Chondrocyte (in vitro differentiated cells): ENCODE measurements around the gene KRTAP9-7. TPM values are rescaled to one million over a fixed set of nuclear protein-coding genes. Genes with fewer than 3 reads are reported as not detected.

ENCODE experiments used
- DNase-seq: peaks from one replicate; pipeline ENCODE4 v3.0.0; 2021; ENCODE audit warnings: mixed read lengths, low spot score
- H3K27ac Mint-ChIP-seq: one replicate; pipeline ENCODE4 v1.8.0; 2021; ENCODE audit warnings: mild to moderate bottlenecking, moderate library complexity, mixed read lengths; ENCODE audit not compliant: unreplicated experiment
- H3K27me3 Mint-ChIP-seq: 2 replicates; pipeline ENCODE4 v1.8.0; 2021; ENCODE audit warnings: low read depth, mixed read lengths
- H3K36me3 Mint-ChIP-seq: 2 replicates; pipeline ENCODE4 v1.8.0; 2021; ENCODE audit warnings: low read depth, mixed read lengths
- H3K4me1 Mint-ChIP-seq: 2 replicates; pipeline ENCODE4 v1.8.0; 2021; ENCODE audit warnings: low read depth, mild to moderate bottlenecking, mixed read lengths
- H3K4me3 Mint-ChIP-seq: one replicate; pipeline ENCODE4 v1.8.0; 2021; ENCODE audit warnings: mild to moderate bottlenecking, moderate library complexity, mixed read lengths; ENCODE audit not compliant: unreplicated experiment
- H3K9me3 Mint-ChIP-seq: 2 replicates; pipeline ENCODE4 v1.8.0; 2021; ENCODE audit warnings: low read depth, mixed read lengths
- total RNA-seq: library from RNA; stranded (reverse); gene quantifications from 3 replicates; pipeline ENCODE4 v1.2.1, GENCODE V29; 2021
- TF ChIP-seq, protein P1 (sequence below): fragments of 200-600 bp; sonication (generic); IDR thresholded peaks from 2 replicates; pipeline ENCODE4 v1.5.0; 2021; ENCODE audit warnings: antibody characterized with exemption, mild to moderate bottlenecking, moderate library complexity

KRTAP9-7 gene
- total RNA-seq, 1 donor from 2014 or later, result not detected

- Mint-ChIP-seq H3K27ac (no peak overlapping the region), H3K4me3 (no peak overlapping the region), H3K36me3 (no peaks in the 10 kb centered on the region), H3K4me1 (no peaks in the 10 kb centered on the region), H3K9me3 (peaks cover 3% of the 10 kb centered on the region), H3K27me3 (peaks cover 9% of the 10 kb centered on the region)
- TF ChIP-seq, protein P1, sequence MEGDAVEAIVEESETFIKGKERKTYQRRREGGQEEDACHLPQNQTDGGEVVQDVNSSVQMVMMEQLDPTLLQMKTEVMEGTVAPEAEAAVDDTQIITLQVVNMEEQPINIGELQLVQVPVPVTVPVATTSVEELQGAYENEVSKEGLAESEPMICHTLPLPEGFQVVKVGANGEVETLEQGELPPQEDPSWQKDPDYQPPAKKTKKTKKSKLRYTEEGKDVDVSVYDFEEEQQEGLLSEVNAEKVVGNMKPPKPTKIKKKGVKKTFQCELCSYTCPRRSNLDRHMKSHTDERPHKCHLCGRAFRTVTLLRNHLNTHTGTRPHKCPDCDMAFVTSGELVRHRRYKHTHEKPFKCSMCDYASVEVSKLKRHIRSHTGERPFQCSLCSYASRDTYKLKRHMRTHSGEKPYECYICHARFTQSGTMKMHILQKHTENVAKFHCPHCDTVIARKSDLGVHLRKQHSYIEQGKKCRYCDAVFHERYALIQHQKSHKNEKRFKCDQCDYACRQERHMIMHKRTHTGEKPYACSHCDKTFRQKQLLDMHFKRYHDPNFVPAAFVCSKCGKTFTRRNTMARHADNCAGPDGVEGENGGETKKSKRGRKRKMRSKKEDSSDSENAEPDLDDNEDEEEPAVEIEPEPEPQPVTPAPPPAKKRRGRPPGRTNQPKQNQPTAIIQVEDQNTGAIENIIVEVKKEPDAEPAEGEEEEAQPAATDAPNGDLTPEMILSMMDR, result no peak
- DNase-seq, result no peak
Observed at GRCh38 chr17:41278176-41278955, 2.9 kb downstream of the KRTAP9-7 start.

DNA sequence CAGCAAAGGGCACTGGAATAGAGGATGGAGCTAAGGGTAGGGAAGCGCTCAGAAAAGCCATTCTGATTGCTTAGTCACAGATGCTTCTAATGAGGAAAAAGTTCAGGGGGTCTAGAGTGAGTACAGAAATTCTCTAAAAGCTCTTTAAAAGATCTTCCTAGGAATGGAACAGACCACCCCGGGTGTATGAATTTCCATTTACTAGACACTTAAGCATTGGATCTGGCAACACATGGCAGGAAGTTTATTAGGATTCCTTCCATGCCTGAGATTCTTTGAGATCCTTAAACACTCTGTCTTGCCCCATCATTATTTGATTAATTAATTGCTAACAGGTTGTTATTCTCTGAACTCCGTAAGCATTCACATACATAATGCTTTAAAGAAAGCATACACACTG is 8.5 kb downstream of the KRTAP9-7 start:
- no peak for DNase-seq
- no peaks in the 10 kb centered on the region for H3K36me3 Mint-ChIP-seq

GRCh38 chr17:41284546-41284945 is 9.0 kb downstream of the KRTAP9-7 start:
- H3K9me3 Mint-ChIP-seq, result peaks cover 3% of the 10 kb centered on the region
- H3K27ac Mint-ChIP-seq, result no peak overlapping the region
- DNase-seq, result no peak
- H3K36me3 Mint-ChIP-seq, result no peaks in the 10 kb centered on the region
- H3K4me3 Mint-ChIP-seq, result no peak overlapping the region
- H3K4me1 Mint-ChIP-seq, result peaks cover 13% of the 10 kb centered on the region
- H3K27me3 Mint-ChIP-seq, result no peaks in the 10 kb centered on the region
- TF ChIP-seq, protein P1, result no peak

More for the DNA sequence above, 8.5 kb downstream of the KRTAP9-7 start:
- H3K27ac Mint-ChIP-seq, result no peak overlapping the region
- no peak overlapping the region for H3K4me3 Mint-ChIP-seq
- H3K9me3 Mint-ChIP-seq, result peaks cover 3% of the 10 kb centered on the region
- H3K27me3 Mint-ChIP-seq, result no peaks in the 10 kb centered on the region
- TF ChIP-seq, protein P1, result no peak
- H3K4me1 Mint-ChIP-seq, result peaks cover 13% of the 10 kb centered on the region

DNA sequence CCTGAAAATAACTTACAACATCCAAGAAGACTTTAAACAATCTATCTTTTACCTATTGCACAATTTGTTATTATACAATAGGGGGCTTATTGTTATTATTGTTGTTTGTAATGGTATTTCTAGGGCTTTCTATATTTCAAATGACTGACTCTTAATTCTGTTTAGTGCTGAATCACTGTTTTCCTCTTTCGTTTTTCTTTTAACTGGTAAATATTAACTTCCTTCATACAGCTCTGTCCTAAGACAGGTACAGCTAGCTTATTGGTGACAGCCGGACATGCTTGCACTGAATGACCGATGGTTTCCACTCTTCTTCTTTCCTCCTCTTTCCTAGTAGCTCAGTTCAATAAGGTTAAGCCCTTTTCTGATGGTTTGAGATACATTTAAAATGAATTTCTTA is 11.6 kb downstream of the KRTAP9-7 start:
- H3K4me1 Mint-ChIP-seq, result peaks cover 13% of the 10 kb centered on the region
- no peaks in the 10 kb centered on the region for H3K27me3 Mint-ChIP-seq
- DNase-seq, result no peak
- H3K9me3 Mint-ChIP-seq, result no peaks in the 10 kb centered on the region
- no peak overlapping the region for H3K4me3 Mint-ChIP-seq
- no peaks in the 10 kb centered on the region for H3K36me3 Mint-ChIP-seq
- no peak overlapping the region for H3K27ac Mint-ChIP-seq
- TF ChIP-seq, protein P1, result no peak

DNA sequence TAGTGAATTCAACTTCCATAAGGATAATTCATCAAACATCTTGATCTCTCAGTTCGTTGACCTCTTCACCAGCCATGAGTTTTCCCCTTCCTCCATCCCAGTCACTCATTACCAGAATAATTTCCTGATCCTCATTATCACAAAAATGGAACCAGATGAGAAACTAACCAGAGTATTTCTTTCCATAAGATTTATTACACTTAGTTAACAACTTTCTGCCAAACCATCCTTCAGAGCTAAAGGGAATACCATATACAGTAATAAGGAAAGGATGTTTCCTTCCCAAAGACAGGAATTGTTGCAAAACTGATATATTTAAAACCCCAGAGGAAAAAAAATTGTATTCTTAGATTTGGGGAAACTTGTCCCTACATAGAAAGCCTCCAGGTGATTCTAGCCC is 18.5 kb downstream of the KRTAP9-7 start:
- Mint-ChIP-seq H3K27ac (no peak overlapping the region), H3K4me3 (no peak overlapping the region), H3K9me3 (no peaks in the 10 kb centered on the region), H3K27me3 (no peaks in the 10 kb centered on the region), H3K36me3 (no peaks in the 10 kb centered on the region), H3K4me1 (no peaks in the 10 kb centered on the region)
- TF ChIP-seq, protein P1, result no peak
- no peak for DNase-seq
